HepG2 (cell line): ENCODE measurements around the gene MBTD1. TPM values are rescaled to one million over a fixed set of nuclear protein-coding genes. Genes with fewer than 3 reads are reported as not detected.

Experiments
- AGO2 ChIP-seq: fragments of 200-400 bp; formaldehyde crosslinking; optimal IDR thresholded peaks from 2 replicates; pipeline ENCODE3; 2017; ENCODE audit warnings: mild to moderate bottlenecking, low read depth, low read length, moderate library complexity
- AHR ChIP-seq: IDR thresholded peaks from 2 replicates; pipeline ENCODE4 v1.6.1; 2018; ENCODE audit warnings: missing genetic modification reagents, missing compliant biosample characterization
- DMTF1 ChIP-seq: sonication (generic); formaldehyde crosslinking; IDR thresholded peaks from 2 replicates; pipeline ENCODE4 v1.4.0; 2020; ENCODE audit warnings: mild to moderate bottlenecking, missing genetic modification reagents
- DNMT3B ChIP-seq: conservative IDR thresholded peaks from 2 replicates; pipeline ENCODE4 v1.6.1; 2016; ENCODE audit warnings: missing biosample characterization, control low read depth
- ERF ChIP-seq: IDR thresholded peaks from 2 replicates; pipeline ENCODE4 v1.6.1; 2018; ENCODE audit warnings: missing biosample characterization, missing genetic modification reagents
- FOXJ3 ChIP-seq: sonication (generic); formaldehyde crosslinking; IDR thresholded peaks from 2 replicates; pipeline ENCODE4 v1.4.0; 2020; ENCODE audit warnings: missing genetic modification reagents, mild to moderate bottlenecking, borderline replicate concordance
- GATAD2A ChIP-seq: IDR thresholded peaks from 2 replicates; pipeline ENCODE4 v1.6.1; 2016
- KDM4B ChIP-seq: sonication (generic); formaldehyde crosslinking; IDR thresholded peaks from 2 replicates; pipeline ENCODE4 v1.4.0; 2020; ENCODE audit warnings: missing genetic modification reagents
- NFAT5 ChIP-seq: sonication (generic); formaldehyde crosslinking; IDR thresholded peaks from 2 replicates; pipeline ENCODE4 v1.4.0; 2020; ENCODE audit warnings: missing genetic modification reagents
- NR1H2 ChIP-seq: sonication (generic); formaldehyde crosslinking; IDR thresholded peaks from 2 replicates; pipeline ENCODE4 v1.8.1; 2022; ENCODE audit warnings: low read depth, missing genetic modification reagents, borderline replicate concordance
- PITX1 ChIP-seq: sonication (generic); formaldehyde crosslinking; IDR thresholded peaks from 2 replicates; pipeline ENCODE4 v1.5.1; 2020; ENCODE audit warnings: mild to moderate bottlenecking, missing genetic modification reagents
- RBFOX2 ChIP-seq: fragments of 200-400 bp; formaldehyde crosslinking; IDR thresholded peaks from 2 replicates; pipeline ENCODE4 v1.6.1; 2017; ENCODE audit warnings: low read depth, mild to moderate bottlenecking, low read length
- RFX1 ChIP-seq: fragments of 450-650 bp; IDR thresholded peaks from 2 replicates; pipeline ENCODE4 v1.6.1; 2017
- SIN3B ChIP-seq: fragments of 150-350 bp; IDR thresholded peaks from 2 replicates; pipeline ENCODE4 v1.6.1; 2014; ENCODE audit warnings: low read length
- SNRNP70 ChIP-seq: fragments of 200-400 bp; formaldehyde crosslinking; IDR thresholded peaks from 2 replicates; pipeline ENCODE4 v1.6.1; 2017; ENCODE audit warnings: mild to moderate bottlenecking, low read depth, low read length, moderate library complexity
- SRY ChIP-seq: sonication (generic); formaldehyde crosslinking; IDR thresholded peaks from 2 replicates; pipeline ENCODE4 v1.8.0; 2022; ENCODE audit warnings: mild to moderate bottlenecking, missing genetic modification reagents
- XRCC5 ChIP-seq: fragments of 200-400 bp; formaldehyde crosslinking; optimal IDR thresholded peaks from 2 replicates; pipeline ENCODE3; 2017; ENCODE audit warnings: mild to moderate bottlenecking, low read length
- ZIK1 ChIP-seq: sonication (generic); formaldehyde crosslinking; IDR thresholded peaks from 2 replicates; pipeline ENCODE4 v1.5.0; 2020; ENCODE audit warnings: mild to moderate bottlenecking, low read depth, missing genetic modification reagents, borderline replicate concordance
- ZNF333 ChIP-seq: sonication (generic); formaldehyde crosslinking; IDR thresholded peaks from 2 replicates; pipeline ENCODE4 v1.4.0; 2020; ENCODE audit warnings: mild to moderate bottlenecking, missing genetic modification reagents, borderline replicate concordance
- ZNF891 ChIP-seq: sonication (generic); formaldehyde crosslinking; IDR thresholded peaks from 2 replicates; pipeline ENCODE4 v1.5.0; 2020; ENCODE audit warnings: mild to moderate bottlenecking, missing genetic modification reagents
- polyA plus RNA-seq, 8 experiments: library from polyadenylated mRNA; depleted of rRNA in 3 of 8; stranded (reverse) in 7 of 8; unstranded in 1 of 8; fragments of >200 nt; fragmentation: Illumina TruSeq in 4 of 8; extraction: Trizol in 4 of 8; gene quantifications; 2 replicates each; pipeline versions ENCODE4 v1.2.1 to v1.2.3, GENCODE V29; 2011 to 2016; ENCODE audit warnings: low read depth in 4 of 8, missing spikeins in 1 of 8, mixed read lengths in 1 of 8; ENCODE audit not compliant: insufficient read depth in 1 of 8
- total RNA-seq, 5 experiments: library from RNA; depleted of rRNA; stranded (reverse); fragments of >200 nt; fragmentation: Illumina TruSeq; extraction: Trizol; gene quantifications; 2 replicates each; pipeline ENCODE4 v1.2.3, GENCODE V29; 2016; ENCODE audit warnings: low read depth in 1 of 5

Gene MBTD1
- total and polyA plus RNA-seq, 2 of the 13 experiments (the other 11 are each of a cell fraction or from before 2014, with no cell fraction given) = 20.9 TPM

- TF ChIP-seq ZNF891 (CRISPR knock-in tag) (peak; percentile 88; the same call in 1 of the 2 replicates), AHR (CRISPR knock-in tag) (peak; percentile 94; the same call in 1 of the 2 replicates), RFX1 (no peak), ZIK1 (peak; percentile 90), SNRNP70 (no peak), ZNF333 (peak; percentile 88; the same call in 1 of the 2 replicates), XRCC5 (peak; percentile 84), RBFOX2 (peak; percentile 95), ERF (CRISPR knock-in tag) (peak; percentile 96), DNMT3B (CRISPR knock-in tag) (0 out of 2 replicates have a peak, but pooled peaks have one; percentile 3), AGO2 (peak; percentile 95), NFAT5 (CRISPR knock-in tag) (peak; percentile 91), PITX1 (CRISPR knock-in tag) (peak; percentile 83), SIN3B (no peak), FOXJ3 (peak; percentile 36; the same call in 1 of the 2 replicates), KDM4B (CRISPR knock-in tag) (no peak), SRY (peak; percentile 84), NR1H2 (no peak), GATAD2A (CRISPR knock-in tag) (peak; percentile 6), DMTF1 (CRISPR knock-in tag) (peak; percentile 90)
These were observed 581 bp upstream of the MBTD1 start, which contains the start of gene UTP18 (continued) for GRCh38 chr17:51260237-51261023.
